GM21528 (cell line): ENCODE results near the gene DCTN4.

ENCODE experiments used
- ATAC-seq: cut with Tn5 transposase; IDR thresholded peaks from one replicate; pipeline ENCODE4 v1.9.1; 2021; ENCODE audit warnings: mild to moderate bottlenecking, moderate library complexity; ENCODE audit not compliant: unreplicated experiment, low FRiP score

DCTN4 gene

DNA sequence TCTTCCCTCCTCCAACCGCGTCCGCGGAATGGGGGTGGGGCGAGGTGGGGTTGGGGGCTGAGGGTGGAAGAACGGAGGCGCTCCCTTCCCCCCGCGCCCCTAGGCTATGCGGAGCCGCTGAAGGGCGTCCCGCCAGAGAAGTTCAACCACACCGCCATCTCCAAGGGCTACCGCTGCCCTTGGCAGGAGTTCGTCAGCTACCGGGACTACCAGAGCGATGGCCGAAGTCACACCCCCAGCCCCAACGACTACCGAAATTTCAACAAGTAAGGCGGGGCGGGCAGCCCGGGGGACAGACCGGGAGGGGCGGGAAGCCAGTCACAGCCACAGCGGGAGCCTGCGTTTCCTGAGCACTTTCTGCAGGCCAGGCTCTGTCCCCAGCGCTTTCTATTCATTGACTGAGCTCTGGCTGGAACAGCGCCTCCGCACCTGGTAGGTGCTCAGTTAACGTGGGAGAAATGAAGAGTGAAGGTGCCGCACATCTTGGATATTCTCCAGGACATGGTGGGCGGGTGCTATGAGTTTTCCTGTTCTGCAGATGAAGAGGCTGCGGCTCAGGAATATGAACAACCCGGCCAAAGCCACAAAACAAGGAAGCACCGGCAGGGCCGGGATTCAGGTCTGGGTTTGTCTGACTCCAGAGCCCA lies 86.5 kb downstream of the DCTN4 start:
- ATAC-seq: no peak

- ATAC-seq: no peak
These were observed 87.1 kb downstream of the DCTN4 start for GRCh38 chr5:150671509-150672236.

GRCh38 chr5:150670948-150671310 lies 87.9 kb downstream of the DCTN4 start:
- no peak for ATAC-seq

GRCh38 chr5:150670275-150670947 lies 88.4 kb downstream of the DCTN4 start:
- no peak for ATAC-seq

GRCh38 chr5:150665044-150665443 lies 93.8 kb downstream of the DCTN4 start:
- ATAC-seq: no peak

GRCh38 chr5:150663936-150664335 lies 94.9 kb downstream of the DCTN4 start:
- no peak for ATAC-seq

GRCh38 chr5:150662731-150663516 lies 95.9 kb downstream of the DCTN4 start:
- no peak for ATAC-seq

- no peak for ATAC-seq
These were observed 96.8 kb downstream of the DCTN4 start for GRCh38 chr5:150661821-150662596.

- no peak for ATAC-seq
These were observed 97.7 kb downstream of the DCTN4 start, which contains the start of gene MYOZ3 for GRCh38 chr5:150661086-150661485. MYOZ3 (plus strand) TSS chr5:150661251; CDS start chr5:150662942, 1,691 bp downstream.

GRCh38 chr5:150660108-150660831 lies 98.5 kb downstream of the DCTN4 start:
- ATAC-seq: no peak

GRCh38 chr5:150659360-150660107 lies 99.3 kb downstream of the DCTN4 start:
- ATAC-seq: no peak

DNA sequence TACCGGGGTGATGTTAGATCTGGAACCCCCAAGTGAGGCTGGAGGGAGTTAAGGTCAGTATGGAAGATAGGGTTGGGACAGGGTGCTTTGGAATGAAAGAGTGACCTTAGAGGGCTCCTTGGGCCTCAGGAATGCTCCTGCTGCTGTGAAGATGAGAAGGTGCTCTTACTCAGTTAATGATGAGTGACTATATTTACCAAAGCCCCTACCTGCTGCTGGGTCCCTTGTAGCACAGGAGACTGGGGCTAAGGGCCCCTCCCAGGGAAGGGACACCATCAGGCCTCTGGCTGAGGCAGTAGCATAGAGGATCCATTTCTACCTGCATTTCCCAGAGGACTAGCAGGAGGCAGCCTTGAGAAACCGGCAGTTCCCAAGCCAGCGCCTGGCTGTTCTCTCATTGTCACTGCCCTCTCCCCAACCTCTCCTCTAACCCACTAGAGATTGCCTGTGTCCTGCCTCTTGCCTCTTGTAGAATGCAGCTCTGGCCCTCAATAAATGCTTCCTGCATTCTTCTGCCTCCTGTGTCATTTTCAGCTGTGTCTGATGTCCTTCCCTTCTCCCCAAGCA lies 100.0 kb downstream of the DCTN4 start:
- ATAC-seq: no peak
